ENCODE measurements around the gene SYTL4. TPM values are rescaled to one million over a fixed set of nuclear protein-coding genes. Genes with fewer than 3 reads are reported as not detected.

SYTL4 gene
- total and polyA plus RNA-seq, 4 donors: 5.2 to 26.2 (median 10.2) TPM

- Histone ChIP-seq H3K27ac (ENCODE audit: low read depth in 1 of 2, low read length in 2 of 2) (peak overlapping the region in 1 of 2 donors; percentile 3), H3K27me3 (ENCODE audit: control insufficient read depth in 4 of 4, insufficient read depth in 4 of 4, low read length in 3 of 4) (no peaks in the 10 kb centered on the region), H3K36me3 (ENCODE audit: control insufficient read depth in 4 of 4, insufficient read depth in 3 of 4, low read depth in 1 of 4, low read length in 3 of 4) (peaks cover 0 to 16% (median 3%) of the 10 kb centered on the region in 4 donors), H3K4me1 (ENCODE audit: control insufficient read depth in 4 of 4, insufficient read depth in 4 of 4, low read length in 3 of 4) (no peaks in the 10 kb centered on the region), H3K4me3 (ENCODE audit: low read depth in 1 of 3, low read length in 3 of 3) (no peak overlapping the region), H3K9me3 (ENCODE audit: control insufficient read depth in 4 of 4, low read length in 3 of 4) (no peaks in the 10 kb centered on the region), H3K9ac (ENCODE audit: low read depth in 1 of 2, low read length in 2 of 2) (no peak overlapping the region)
- TF ChIP-seq RAD21 (IDR thresholded peaks at IDR 0.05) (peak; percentile 96 to 98), MAX (IDR thresholded peaks at IDR 0.05) (no peak), CTCF (IDR thresholded peaks at IDR 0.05; ENCODE audit: low read depth, low read length, missing input control) (peak; percentile 98), SP1 (IDR thresholded peaks at IDR 0.05) (no peak), FOXA2 (IDR thresholded peaks at IDR 0.05) (no peak)
- peak; percentile 70 for DNase-seq (ENCODE audit: low spot score)
- WGBS: 39% methylated on average over 5 of the region's 5 CpGs
These were observed 46.5 kb downstream of the SYTL4 start for GRCh38 chrX:100685284-100685996.

GRCh38 chrX:100682939-100683338, 49.0 kb downstream of the SYTL4 start:
- Histone ChIP-seq H3K9ac (ENCODE audit: low read depth in 1 of 2, low read length in 2 of 2) (no peak overlapping the region), H3K4me3 (ENCODE audit: low read depth in 1 of 3, low read length in 3 of 3) (no peak overlapping the region), H3K27ac (ENCODE audit: low read depth in 1 of 2, low read length in 2 of 2) (no peak overlapping the region), H3K9me3 (ENCODE audit: control insufficient read depth in 4 of 4, low read length in 3 of 4) (no peaks in the 10 kb centered on the region), H3K36me3 (ENCODE audit: control insufficient read depth in 4 of 4, insufficient read depth in 3 of 4, low read depth in 1 of 4, low read length in 3 of 4) (peaks cover 0 to 12% (median 4%) of the 10 kb centered on the region in 4 donors), H3K4me1 (ENCODE audit: control insufficient read depth in 4 of 4, insufficient read depth in 4 of 4, low read length in 3 of 4) (no peaks in the 10 kb centered on the region), H3K27me3 (ENCODE audit: control insufficient read depth in 4 of 4, insufficient read depth in 4 of 4, low read length in 3 of 4) (no peaks in the 10 kb centered on the region)
- 64% methylated on average over 8 of the region's 8 CpGs for WGBS
- DNase-seq (ENCODE audit: low spot score): no peak
- peak; percentile 18 for TF ChIP-seq SP1 (IDR thresholded peaks at IDR 0.05)
- TF ChIP-seq RAD21 (IDR thresholded peaks at IDR 0.05): peak in 1 of 2 donors; percentile 27
- TF ChIP-seq RXRA (IDR thresholded peaks at IDR 0.05): peak in 1 of 2 donors; percentile 5
- peak in 1 of 2 donors; percentile 7 for TF ChIP-seq HNF4A (conservative IDR thresholded peaks at IDR 0.05)
- no peak for TF ChIP-seq HNF4G (IDR thresholded peaks at IDR 0.05)
- TF ChIP-seq CTCF (IDR thresholded peaks at IDR 0.05; ENCODE audit: low read depth, low read length, missing input control): no peak

DNA sequence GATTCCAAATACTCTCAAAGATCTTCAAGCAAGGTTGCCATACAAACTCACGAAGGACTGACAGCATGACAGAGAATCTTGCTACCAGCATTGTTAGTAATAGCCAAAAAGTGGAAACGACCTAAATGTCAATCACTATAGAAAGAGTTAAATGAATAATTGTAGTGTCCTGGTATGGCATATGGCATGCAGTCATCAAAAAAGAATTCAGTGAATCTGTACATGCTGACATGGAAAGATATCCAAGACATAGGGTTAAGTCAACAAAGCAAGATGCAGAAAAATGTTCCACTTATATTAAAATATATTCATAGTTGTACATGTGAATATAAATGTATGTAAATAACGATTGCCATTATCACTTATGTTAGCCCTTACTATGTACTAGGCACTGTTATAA, 50.3 kb downstream of the SYTL4 start:
- 95% methylated on average over 3 of the region's 3 CpGs for WGBS
- H3K36me3 ChIP-seq (ENCODE audit: control insufficient read depth in 4 of 4, insufficient read depth in 3 of 4, low read depth in 1 of 4, low read length in 3 of 4): peaks cover 0 to 4% (median 1%) of the 10 kb centered on the region in 4 donors
- no peaks in the 10 kb centered on the region for H3K4me1 ChIP-seq (ENCODE audit: control insufficient read depth in 4 of 4, insufficient read depth in 4 of 4, low read length in 3 of 4)
- no peaks in the 10 kb centered on the region for H3K9me3 ChIP-seq (ENCODE audit: control insufficient read depth in 4 of 4, low read length in 3 of 4)
- no peaks in the 10 kb centered on the region for H3K27me3 ChIP-seq (ENCODE audit: control insufficient read depth in 4 of 4, insufficient read depth in 4 of 4, low read length in 3 of 4)
- H3K9ac ChIP-seq (ENCODE audit: low read depth in 1 of 2, low read length in 2 of 2): no peak overlapping the region
- H3K27ac ChIP-seq (ENCODE audit: low read depth in 1 of 2, low read length in 2 of 2): no peak overlapping the region
- no peak overlapping the region for H3K4me3 ChIP-seq (ENCODE audit: low read depth in 1 of 3, low read length in 3 of 3)
- DNase-seq (ENCODE audit: low spot score): no peak
- TF ChIP-seq MAX (IDR thresholded peaks at IDR 0.05) (no peak), GABPA (IDR thresholded peaks at IDR 0.05 in 1 of 2, conservative IDR thresholded peaks at IDR 0.05 in 1 of 2) (no peak), RAD21 (IDR thresholded peaks at IDR 0.05) (no peak), HNF4G (IDR thresholded peaks at IDR 0.05) (no peak), FOXA2 (IDR thresholded peaks at IDR 0.05) (no peak)
- TF ChIP-seq, protein P1, sequence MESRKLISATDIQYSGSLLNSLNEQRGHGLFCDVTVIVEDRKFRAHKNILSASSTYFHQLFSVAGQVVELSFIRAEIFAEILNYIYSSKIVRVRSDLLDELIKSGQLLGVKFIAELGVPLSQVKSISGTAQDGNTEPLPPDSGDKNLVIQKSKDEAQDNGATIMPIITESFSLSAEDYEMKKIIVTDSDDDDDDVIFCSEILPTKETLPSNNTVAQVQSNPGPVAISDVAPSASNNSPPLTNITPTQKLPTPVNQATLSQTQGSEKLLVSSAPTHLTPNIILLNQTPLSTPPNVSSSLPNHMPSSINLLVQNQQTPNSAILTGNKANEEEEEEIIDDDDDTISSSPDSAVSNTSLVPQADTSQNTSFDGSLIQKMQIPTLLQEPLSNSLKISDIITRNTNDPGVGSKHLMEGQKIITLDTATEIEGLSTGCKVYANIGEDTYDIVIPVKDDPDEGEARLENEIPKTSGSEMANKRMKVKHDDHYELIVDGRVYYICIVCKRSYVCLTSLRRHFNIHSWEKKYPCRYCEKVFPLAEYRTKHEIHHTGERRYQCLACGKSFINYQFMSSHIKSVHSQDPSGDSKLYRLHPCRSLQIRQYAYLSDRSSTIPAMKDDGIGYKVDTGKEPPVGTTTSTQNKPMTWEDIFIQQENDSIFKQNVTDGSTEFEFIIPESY (IDR thresholded peaks at IDR 0.05): no peak
